Thoracic aorta (tissue), 2 donors: ENCODE measurements around the gene NUCB1. TPM values are rescaled to one million over a fixed set of nuclear protein-coding genes. Genes with fewer than 3 reads are reported as not detected.

Source experiments
- ATAC-seq: fragments of 150-250 bp; one replicate; pipeline ENCODE4 v1.8.0; 2017; ENCODE audit warnings: low read depth; ENCODE audit not compliant: insufficient number of reproducible peaks, low FRiP score
- DNase-seq: peaks from one replicate; pipeline ENCODE4 v3.0.0-alpha.2; 2020; ENCODE audit warnings: low spot score
- H3K27ac ChIP-seq, 2 donors: fragments of 200-600 bp; sonication (generic); 1 replicate in 1 of 2; 2 replicates in 1 of 2; pipeline ENCODE4 v1.5.1; 2016; ENCODE audit warnings: mild to moderate bottlenecking in 2 of 2, moderate library complexity in 2 of 2
- H3K27me3 ChIP-seq: fragments of 200-600 bp; sonication (generic); replicated peaks from 2 replicates; pipeline ENCODE4 v1.6.0; 2016; ENCODE audit warnings: mild to moderate bottlenecking; ENCODE audit not compliant: insufficient read depth
- H3K36me3 ChIP-seq: fragments of 200-600 bp; sonication (generic); one replicate; pipeline ENCODE4 v1.5.1; 2016
- H3K4me1 ChIP-seq, 2 donors: fragments of 200-600 bp; sonication (generic); 1 replicate in 1 of 2; 2 replicates in 1 of 2; pipeline versions ENCODE4 v1.5.1 to v1.6.0; 2016; ENCODE audit warnings: low read depth in 2 of 2, mild to moderate bottlenecking in 1 of 2; ENCODE audit not compliant: control insufficient read depth in 1 of 2
- H3K4me3 ChIP-seq: fragments of 200-600 bp; sonication (generic); 2 replicates; pipeline ENCODE4 v1.5.1; 2016; ENCODE audit warnings: mild to moderate bottlenecking
- H3K9me3 ChIP-seq: fragments of 200-600 bp; sonication (generic); 2 replicates; pipeline ENCODE4 v1.5.1; 2016
- total RNA-seq, 2 donors: library from RNA; depleted of rRNA; stranded (reverse); fragments of >200 nt; gene quantifications; one replicate each; pipeline versions ENCODE4 v1.1.0 to v1.2.3, GENCODE V29; 2016
- TF ChIP-seq, protein P1 (sequence below): fragments of 200-600 bp; sonication (generic); IDR thresholded peaks from one replicate; pipeline ENCODE4 v1.5.1; 2019; ENCODE audit warnings: antibody characterized with exemption

NUCB1 gene
- total RNA-seq, 2 donors from 2014 or later: 415 to 671 TPM

DNA sequence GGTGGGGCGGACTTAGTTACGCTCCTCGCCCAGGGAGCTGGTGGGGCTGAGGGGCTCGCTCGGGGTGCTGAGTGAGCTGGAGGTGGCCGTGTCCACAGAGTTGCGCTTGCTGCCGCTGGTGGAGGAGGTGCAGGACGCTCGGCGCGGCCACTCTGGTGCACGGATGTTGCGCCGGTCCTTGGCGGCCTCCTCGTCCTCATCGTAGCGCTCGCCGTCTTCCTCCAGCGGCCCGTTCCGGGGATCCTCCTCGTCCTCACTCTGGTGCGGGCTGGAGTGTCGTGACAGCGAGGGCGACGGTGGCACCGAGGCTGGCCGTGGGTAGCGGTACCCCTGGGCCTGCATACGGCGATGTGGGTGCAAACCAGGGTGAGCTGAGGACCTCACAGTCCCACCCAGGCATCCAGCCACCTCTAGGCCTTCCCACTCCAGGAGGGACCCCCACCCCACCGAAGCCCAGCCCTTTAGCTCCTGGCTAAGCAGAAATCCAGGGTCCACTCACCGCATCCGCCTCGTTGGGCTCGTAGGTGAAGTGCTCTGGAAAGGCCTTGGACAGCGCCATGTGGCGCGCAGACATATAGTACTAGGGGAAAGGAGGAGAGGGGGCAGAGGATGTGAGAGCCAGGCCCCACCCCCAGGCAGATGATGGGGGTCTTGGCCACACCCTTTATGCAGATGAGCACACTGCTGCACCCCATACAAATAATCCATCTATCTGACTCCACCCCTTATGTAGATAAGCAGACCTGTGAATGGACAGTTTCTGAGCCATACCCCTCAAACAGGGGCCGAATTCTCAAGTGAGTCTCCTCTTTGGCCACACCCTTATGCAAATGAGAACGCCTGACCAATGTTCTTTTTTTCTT lies 69.4 kb downstream of the NUCB1 start:
- peaks cover 53% of the 10 kb centered on the region for H3K36me3 ChIP-seq
- DNase-seq (no peak), ATAC-seq (no peak)
- TF ChIP-seq, protein P1, sequence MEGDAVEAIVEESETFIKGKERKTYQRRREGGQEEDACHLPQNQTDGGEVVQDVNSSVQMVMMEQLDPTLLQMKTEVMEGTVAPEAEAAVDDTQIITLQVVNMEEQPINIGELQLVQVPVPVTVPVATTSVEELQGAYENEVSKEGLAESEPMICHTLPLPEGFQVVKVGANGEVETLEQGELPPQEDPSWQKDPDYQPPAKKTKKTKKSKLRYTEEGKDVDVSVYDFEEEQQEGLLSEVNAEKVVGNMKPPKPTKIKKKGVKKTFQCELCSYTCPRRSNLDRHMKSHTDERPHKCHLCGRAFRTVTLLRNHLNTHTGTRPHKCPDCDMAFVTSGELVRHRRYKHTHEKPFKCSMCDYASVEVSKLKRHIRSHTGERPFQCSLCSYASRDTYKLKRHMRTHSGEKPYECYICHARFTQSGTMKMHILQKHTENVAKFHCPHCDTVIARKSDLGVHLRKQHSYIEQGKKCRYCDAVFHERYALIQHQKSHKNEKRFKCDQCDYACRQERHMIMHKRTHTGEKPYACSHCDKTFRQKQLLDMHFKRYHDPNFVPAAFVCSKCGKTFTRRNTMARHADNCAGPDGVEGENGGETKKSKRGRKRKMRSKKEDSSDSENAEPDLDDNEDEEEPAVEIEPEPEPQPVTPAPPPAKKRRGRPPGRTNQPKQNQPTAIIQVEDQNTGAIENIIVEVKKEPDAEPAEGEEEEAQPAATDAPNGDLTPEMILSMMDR: no peak
- peak overlapping the region; percentile 3 to 83 for H3K27ac ChIP-seq
- peaks cover 12 to 35% of the 10 kb centered on the region in 2 donors for H3K4me1 ChIP-seq
- no peaks in the 10 kb centered on the region for H3K27me3 ChIP-seq
- H3K9me3 ChIP-seq: no peaks in the 10 kb centered on the region
- no peak overlapping the region for H3K4me3 ChIP-seq

DNA sequence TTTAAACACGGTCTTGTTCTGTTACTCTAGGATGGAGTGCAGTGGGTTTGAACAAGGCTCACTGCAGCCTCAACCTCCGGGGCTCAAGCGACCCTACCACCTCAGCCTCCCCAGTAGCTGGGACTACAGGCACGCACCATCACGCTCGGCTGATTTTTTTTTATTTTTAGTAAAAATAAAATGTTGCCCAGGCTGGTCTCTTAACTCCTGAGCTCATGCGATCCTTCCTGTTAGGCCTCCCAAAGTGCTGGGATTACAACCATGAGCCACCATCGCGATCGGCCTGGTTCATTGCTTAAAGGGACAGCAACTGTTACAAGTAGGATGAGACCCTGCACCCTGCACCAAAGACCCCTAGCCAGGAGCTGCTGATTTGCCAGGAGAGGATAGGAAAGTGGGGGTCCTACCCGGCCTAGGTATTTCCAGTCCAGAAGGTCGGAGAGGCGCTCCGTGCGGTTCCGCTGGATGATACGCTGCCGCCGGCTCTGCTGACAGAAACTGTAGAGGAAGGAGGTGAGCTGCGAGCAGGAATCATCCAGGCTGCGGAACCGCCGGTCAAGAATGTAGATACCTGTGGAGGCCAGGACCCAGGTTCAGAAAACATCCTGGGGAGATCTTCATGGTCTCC lies 70.1 kb downstream of the NUCB1 start:
- H3K4me3 ChIP-seq: no peak overlapping the region
- H3K4me1 ChIP-seq: peaks cover 12 to 33% of the 10 kb centered on the region in 2 donors
- H3K36me3 ChIP-seq: peaks cover 55% of the 10 kb centered on the region
- no peak for DNase-seq
- H3K27me3 ChIP-seq: no peaks in the 10 kb centered on the region
- H3K9me3 ChIP-seq: no peaks in the 10 kb centered on the region
- ATAC-seq: no peak
- H3K27ac ChIP-seq: peak overlapping the region in 1 of 2 donors; percentile 58
- TF ChIP-seq, protein P1: no peak

DNA sequence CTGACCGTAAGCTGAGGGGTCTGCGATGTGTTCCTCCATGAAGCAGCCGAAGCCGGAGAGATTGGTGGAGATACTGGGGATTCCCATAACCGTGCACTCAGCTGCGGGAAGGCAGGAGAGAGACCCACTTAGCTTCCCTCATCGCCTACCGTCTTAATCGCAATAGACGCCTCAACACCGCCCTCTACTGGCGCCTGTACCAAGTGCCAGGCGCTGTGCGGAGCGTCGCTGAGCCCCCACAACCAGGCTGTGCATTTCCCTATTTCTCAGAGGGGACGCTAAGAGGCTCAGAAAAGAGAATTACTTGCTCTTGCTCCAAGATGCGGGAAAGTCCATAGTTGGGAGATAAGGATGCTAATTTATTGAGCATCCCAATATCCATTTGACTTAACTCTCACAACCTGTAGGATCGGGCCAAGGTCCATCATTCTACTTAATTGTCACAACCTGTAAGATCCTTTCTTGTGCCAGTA lies 70.8 kb downstream of the NUCB1 start:
- Histone ChIP-seq H3K27ac (peak overlapping the region in 1 of 2 donors; percentile 58), H3K36me3 (peaks cover 55% of the 10 kb centered on the region), H3K27me3 (no peaks in the 10 kb centered on the region), H3K4me3 (no peak overlapping the region), H3K4me1 (peaks cover 12 to 33% of the 10 kb centered on the region in 2 donors), H3K9me3 (no peaks in the 10 kb centered on the region)
- ATAC-seq (no peak), DNase-seq (no peak)
- TF ChIP-seq, protein P1: peak; percentile 91

Other genes with a start within 250 kb of the NUCB1 start
- gene NTN5, start 227.3 kb upstream of the NUCB1 start, total RNA-seq: 1 to 10 TPM in 1 of 2 donors, under 1 TPM in 1; 0.54 to 2.8 TPM
- 1 to 10 TPM in 1 of 2 donors, not detected in 1; 2.3 TPM for gene FUT2, start 204.3 kb upstream of the NUCB1 start, total RNA-seq
- not detected for gene MAMSTR, start 180.6 kb upstream of the NUCB1 start, total RNA-seq
- gene RASIP1, start 159.7 kb upstream of the NUCB1 start, total RNA-seq: 10 to 100 TPM; 11.6 to 12.3 TPM
- gene IZUMO1, start 153.4 kb upstream of the NUCB1 start, total RNA-seq: not detected
- under 1 TPM; 0.27 to 0.99 TPM for gene FUT1, start 147.7 kb upstream of the NUCB1 start, total RNA-seq
- not detected for gene FGF21, start 144.8 kb upstream of the NUCB1 start, total RNA-seq
- 10 to 100 TPM; 26.5 to 38.4 TPM for gene BCAT2, start 89.3 kb upstream of the NUCB1 start, total RNA-seq
- 10 to 100 TPM; 10.2 to 16.8 TPM for gene HSD17B14, start 63.8 kb upstream of the NUCB1 start, total RNA-seq
- gene PLEKHA4, start 31.7 kb upstream of the NUCB1 start, total RNA-seq: 10 to 100 TPM; 45.1 to 45.2 TPM
- 100 to 1,000 TPM; 108 to 139 TPM for gene PPP1R15A, start 27.9 kb upstream of the NUCB1 start, total RNA-seq
- under 1 TPM; 0.27 to 0.78 TPM for gene TULP2, start 1.6 kb upstream of the NUCB1 start, total RNA-seq
- 1 to 10 TPM in 1 of 2 donors, not detected in 1; 3.7 TPM for gene DHDH, start 33.4 kb downstream of the NUCB1 start, total RNA-seq
- 100 to 1,000 TPM in 1 of 2 donors, 10 to 100 TPM in 1; 53.1 to 104 TPM for gene BAX, start 54.6 kb downstream of the NUCB1 start, total RNA-seq
- 1,000 to 10,000 TPM; 3,403 to 7,108 TPM for gene FTL, start 65.0 kb downstream of the NUCB1 start, total RNA-seq
- 10 to 100 TPM; 30.1 to 44.4 TPM for gene GYS1, start 93.0 kb downstream of the NUCB1 start, total RNA-seq
- 10 to 100 TPM; 51.6 to 52.3 TPM for gene RUVBL2, start 93.6 kb downstream of the NUCB1 start, total RNA-seq
- not detected for gene LHB, start 116.8 kb downstream of the NUCB1 start, total RNA-seq
- gene CGB3, start 124.0 kb downstream of the NUCB1 start, total RNA-seq: not detected
- gene CGB2, start 131.6 kb downstream of the NUCB1 start, total RNA-seq: not detected
- gene CGB1, start 136.6 kb downstream of the NUCB1 start, total RNA-seq: not detected
- not detected for gene CGB5, start 143.5 kb downstream of the NUCB1 start, total RNA-seq
- gene CGB8, start 148.8 kb downstream of the NUCB1 start, total RNA-seq: not detected
- not detected for gene CGB7, start 157.4 kb downstream of the NUCB1 start, total RNA-seq
- not detected for gene NTF4, start 164.5 kb downstream of the NUCB1 start, total RNA-seq
- gene KCNA7, start 172.4 kb downstream of the NUCB1 start, total RNA-seq: not detected
- gene SNRNP70, start 185.1 kb downstream of the NUCB1 start, total RNA-seq: 100 to 1,000 TPM; 339 to 438 TPM
- gene LIN7B, start 214.1 kb downstream of the NUCB1 start, total RNA-seq: 10 to 100 TPM in 1 of 2 donors, not detected in 1; 19.8 TPM
- gene C19orf73, start 218.8 kb downstream of the NUCB1 start, total RNA-seq: not detected
- 1 to 10 TPM; 2.7 to 5.0 TPM for gene PPFIA3, start 219.2 kb downstream of the NUCB1 start, total RNA-seq